OCI-LY7 (cell line): ENCODE measurements around the gene TRPC1. TPM values are rescaled to one million over a fixed set of nuclear protein-coding genes. Genes with fewer than 3 reads are reported as not detected.
A peak's percentile ranks its signal among the peaks of the same experiment; 100 is the strongest.

Source experiments
- BruUV-seq: library from RNA; stranded (reverse); fragments of 400-500 nt; replicated peaks from 2 replicates; lab custom pipeline; 2021; lab: Mats Ljungman, UMichigan
- CTCF ChIA-PET: fragments of 300-600 bp; sonication (Branson Sonifier 250); formaldehyde crosslinking; loops from one replicate; lab custom pipeline; 2022; ENCODE audit warnings: antibody characterized with exemption; ENCODE audit not compliant: unreplicated experiment; lab: Charles Lee
- POLR2A ChIA-PET: fragments of 300-600 bp; sonication (Branson Sonifier 250); formaldehyde crosslinking; loops from one replicate; lab custom pipeline; 2022; ENCODE audit warnings: antibody characterized with exemption; lab: Charles Lee
- DNase-seq: peaks from one replicate; pipeline ENCODE4 v3.0.0-alpha.2; 2015; ENCODE audit warnings: low spot score
- H2AFZ ChIP-seq: fragments of 200-600 bp; sonication (generic), shearing (Covaris generic); 2 replicates; pipeline ENCODE4 v1.6.1; 2014; ENCODE audit warnings: mild to moderate bottlenecking, antibody characterized with exemption, low read length, moderate library complexity
- H3K27ac ChIP-seq: fragments of 200-600 bp; sonication (generic); 2 replicates; pipeline ENCODE4 v1.5.1; 2014; ENCODE audit warnings: mixed run types, low read depth, mild to moderate bottlenecking, moderate library complexity, low read length, inconsistent platforms; ENCODE audit not compliant: poor library complexity, severe bottlenecking
- H3K36me3 ChIP-seq: fragments of 200-600 bp; sonication (generic); 2 replicates; pipeline ENCODE4 v1.6.1; 2014; ENCODE audit warnings: mild to moderate bottlenecking, antibody characterized with exemption, low read length, moderate library complexity, mixed read lengths; ENCODE audit not compliant: insufficient read depth
- H3K4me1 ChIP-seq: fragments of 200-600 bp; sonication (generic); 2 replicates; pipeline ENCODE4 v1.5.1; 2014; ENCODE audit warnings: mild to moderate bottlenecking, low read length; ENCODE audit not compliant: insufficient read depth, poor library complexity, severe bottlenecking
- H3K4me2 ChIP-seq: fragments of 200-600 bp; sonication (generic); 2 replicates; pipeline ENCODE4 v1.6.1; 2014; ENCODE audit warnings: mild to moderate bottlenecking, low read length
- H3K4me3 ChIP-seq: fragments of 200-600 bp; sonication (generic); 2 replicates; pipeline ENCODE4 v1.5.1; 2014; ENCODE audit warnings: mild to moderate bottlenecking, low read depth, low read length; ENCODE audit not compliant: poor library complexity, severe bottlenecking
- H3K79me2 ChIP-seq: fragments of 200-600 bp; sonication (generic); 2 replicates; pipeline ENCODE4 v1.6.1; 2016; ENCODE audit warnings: low read depth, mild to moderate bottlenecking, low read length, moderate library complexity, mixed read lengths; ENCODE audit not compliant: insufficient read depth
- H3K9me2 ChIP-seq: fragments of 200-600 bp; sonication (generic); 2 replicates; pipeline ENCODE4 v1.6.1; 2016; ENCODE audit warnings: mild to moderate bottlenecking, low read length, mixed read lengths; ENCODE audit not compliant: insufficient read depth
- H3K9me3 ChIP-seq: fragments of 200-600 bp; sonication (generic); 2 replicates; pipeline ENCODE4 v1.6.1; 2014; ENCODE audit warnings: mild to moderate bottlenecking, mixed run types, low read length, mixed read lengths
- H4K20me1 ChIP-seq: fragments of 200-600 bp; sonication (generic); 2 replicates; pipeline ENCODE4 v1.6.1; 2014; ENCODE audit warnings: mild to moderate bottlenecking, antibody characterized with exemption, low read length, moderate library complexity, mixed read lengths; ENCODE audit not compliant: insufficient read depth
- CTCF ChIP-seq: fragments of 200-600 bp; sonication (generic); conservative IDR thresholded peaks from 2 replicates; pipeline ENCODE4 v1.5.1; 2014; ENCODE audit warnings: mild to moderate bottlenecking, antibody characterized with exemption, low read length, moderate library complexity, mixed read lengths
- EZH2phosphoT487 ChIP-seq: fragments of 200-600 bp; sonication (generic); IDR thresholded peaks from 2 replicates; pipeline ENCODE4 v1.6.1; 2018; ENCODE audit warnings: low read depth, borderline replicate concordance, mild to moderate bottlenecking, mixed run types, antibody characterized with exemption, low read length, moderate library complexity, mixed read lengths
- intact Hi-C: fragments of 100-400 bp; cut with micrococcal nuclease; formaldehyde crosslinking; loops from one replicate; pipeline ENCODE4 v1.10.0; 2022; ENCODE audit not compliant: unreplicated experiment
- total RNA-seq, 2 experiments: library from RNA; depleted of rRNA in 1 of 2; stranded (reverse); fragments of >200 nt in 1 of 2; shearing (Covaris generic) in 1 of 2; gene quantifications; 2 replicates each; pipeline ENCODE4 v1.2.3, GENCODE V29; 2014 to 2022

Gene TRPC1
- total RNA-seq, 2 experiments from 2014 or later = 0.60 to 0.74 TPM

GRCh38 chr3:142818651-142819050, 94.8 kb downstream of the TRPC1 start:
- ChIA-PET POLR2A (interaction anchor here (0.7 kb wide), 1 partner anchor 208 kb away, joined by 4 read pairs; no protein-coding TSS in a partner anchor), CTCF (no interaction called here)
- no peak overlapping the region for H3K4me2 ChIP-seq
- no peak for TF ChIP-seq CTCF
- no peak for TF ChIP-seq EZH2phosphoT487
- H2AFZ ChIP-seq = no peak overlapping the region
- H3K36me3 ChIP-seq = no peaks in the 10 kb centered on the region
- no peak overlapping the region for H3K4me3 ChIP-seq
- no peak overlapping the region for H3K27ac ChIP-seq
- H4K20me1 ChIP-seq = no peaks in the 10 kb centered on the region
- no peaks in the 10 kb centered on the region for H3K4me1 ChIP-seq
- H3K9me2 ChIP-seq = 0 out of 2 replicates have a peak, but pooled peaks cover 3% of the 10 kb centered on the region
- BruUV-seq = no TSS peak
- no peak for DNase-seq
- no peaks in the 10 kb centered on the region for H3K9me3 ChIP-seq
- intact Hi-C loops = no loop called here
- no peaks in the 10 kb centered on the region for H3K79me2 ChIP-seq

- no TSS peak for BruUV-seq
- Histone ChIP-seq H3K9me2 (0 out of 2 replicates have a peak, but pooled peaks cover 2% of the 10 kb centered on the region), H3K79me2 (no peaks in the 10 kb centered on the region), H4K20me1 (no peaks in the 10 kb centered on the region), H3K27ac (no peak overlapping the region), H3K4me1 (no peaks in the 10 kb centered on the region), H3K4me2 (no peak overlapping the region), H2AFZ (no peak overlapping the region), H3K4me3 (no peak overlapping the region), H3K36me3 (no peaks in the 10 kb centered on the region), H3K9me3 (no peaks in the 10 kb centered on the region)
- no peak for TF ChIP-seq EZH2phosphoT487
- no peak for TF ChIP-seq CTCF
- POLR2A ChIA-PET = interaction anchor here (0.7 kb wide), 1 partner anchor 233 kb away, joined by 3 read pairs; no protein-coding TSS in a partner anchor
- intact Hi-C loops = no loop called here
- DNase-seq = no peak
- CTCF ChIA-PET = no interaction called here
Measured at GRCh38 chr3:142819179-142819578, 95.3 kb downstream of the TRPC1 start.

- no peak overlapping the region for H3K4me3 ChIP-seq
- H3K9me2 ChIP-seq = no peaks in the 10 kb centered on the region
- TF ChIP-seq CTCF (peak; percentile 86), EZH2phosphoT487 (no peak)
- no peaks in the 10 kb centered on the region for H4K20me1 ChIP-seq
- BruUV-seq = no TSS peak
- CTCF ChIA-PET = interaction anchor here (0.6 to 1.2 kb wide), 6 partner anchors 11 to 164 kb away, joined by 3 to 6 read pairs (median 4); no protein-coding TSS in a partner anchor
- no peak overlapping the region for H3K27ac ChIP-seq
- no peaks in the 10 kb centered on the region for H3K4me1 ChIP-seq
- no peak overlapping the region for H3K4me2 ChIP-seq
- no peak overlapping the region for H2AFZ ChIP-seq
- DNase-seq = peak; percentile 66
- intact Hi-C loops = loop anchor here (2.0 to 10.0 kb wide), 3 partner anchors 158 to 244 kb away; no protein-coding TSS in a partner anchor
- POLR2A ChIA-PET = interaction anchor here (0.6 to 1.5 kb wide), 6 partner anchors 11 to 127 kb away, joined by 3 to 6 read pairs (median 4); no protein-coding TSS in a partner anchor
- no peaks in the 10 kb centered on the region for H3K36me3 ChIP-seq
- H3K9me3 ChIP-seq = no peaks in the 10 kb centered on the region
- no peaks in the 10 kb centered on the region for H3K79me2 ChIP-seq
Measured at GRCh38 chr3:142828703-142829305, 105.0 kb downstream of the TRPC1 start.
